ENCODE data around the gene PDC.
"Not testable (repeated sequence)": the region's sequence is repeated elsewhere in the genome, so short reads cannot be mapped to it uniquely, and the experiment has no call there.

Gene PDC

GRCh38 chr1:186465491-186465890, 4.6 kb upstream of the PDC start:
- DNase-seq, result not testable (repeated sequence)

DNA sequence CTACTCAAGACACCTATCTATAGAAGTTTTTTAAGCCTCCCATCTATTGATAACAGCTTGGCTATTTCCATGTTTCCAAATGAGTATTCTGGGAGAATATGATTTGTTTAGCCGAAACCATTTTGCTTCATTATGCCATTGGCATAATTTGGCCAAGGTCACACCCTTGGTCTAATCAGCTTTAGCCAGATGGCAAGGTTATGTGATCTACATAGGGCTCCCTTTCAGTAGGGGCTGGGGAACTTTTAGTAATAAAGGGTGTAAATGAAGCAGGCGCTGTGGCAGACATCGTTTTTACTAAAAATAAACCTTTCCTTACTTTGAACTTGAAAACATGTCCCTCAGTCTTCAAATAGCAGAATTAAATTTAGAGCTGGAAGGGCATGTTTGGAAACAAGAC, 3.0 kb upstream of the PDC start:
- DNase-seq, result no peak

DNA sequence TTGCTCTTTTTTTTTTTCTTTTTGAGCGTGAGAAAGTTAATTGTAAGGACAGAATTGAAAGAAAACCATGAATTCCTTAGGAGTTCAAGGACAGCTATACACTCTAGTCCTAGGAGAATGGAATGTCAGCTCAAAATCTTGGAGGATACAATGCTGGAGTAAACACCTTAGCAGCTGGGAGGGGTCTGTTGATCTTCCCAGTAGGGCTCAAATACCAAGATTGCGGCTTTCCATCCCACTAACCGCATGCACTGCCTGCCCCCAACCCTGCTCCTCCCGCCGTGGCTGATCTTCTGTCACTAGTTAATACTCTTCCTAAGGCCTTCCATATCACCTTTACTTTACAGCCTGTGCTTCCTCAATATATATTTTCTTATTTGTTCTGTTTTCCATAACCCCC, 2.6 kb upstream of the PDC start:
- no peak for DNase-seq

DNA sequence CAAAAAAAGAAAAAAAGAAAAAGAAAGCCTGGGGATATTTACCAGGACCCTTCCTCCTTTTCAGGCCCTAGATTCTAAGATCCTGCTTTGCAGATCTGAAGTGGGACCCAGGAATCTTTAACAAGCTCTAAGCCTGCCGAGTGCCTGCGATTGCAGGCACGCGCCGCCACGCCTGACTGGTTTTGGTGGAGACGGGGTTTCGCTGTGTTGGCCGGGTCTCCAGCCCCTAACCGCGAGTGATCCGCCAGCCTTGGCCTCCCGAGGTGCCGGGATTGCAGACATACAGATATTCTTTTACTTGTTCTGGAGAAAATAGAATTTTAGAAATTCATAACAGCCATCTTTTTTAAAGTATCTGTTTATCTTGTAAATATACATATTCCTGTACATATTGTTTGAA, 1.8 kb downstream of the PDC start:
- DNase-seq, result not testable (repeated sequence)

- no peak for DNase-seq
These were observed 4.1 kb downstream of the PDC start for GRCh38 chr1:186456729-186457255.

DNA sequence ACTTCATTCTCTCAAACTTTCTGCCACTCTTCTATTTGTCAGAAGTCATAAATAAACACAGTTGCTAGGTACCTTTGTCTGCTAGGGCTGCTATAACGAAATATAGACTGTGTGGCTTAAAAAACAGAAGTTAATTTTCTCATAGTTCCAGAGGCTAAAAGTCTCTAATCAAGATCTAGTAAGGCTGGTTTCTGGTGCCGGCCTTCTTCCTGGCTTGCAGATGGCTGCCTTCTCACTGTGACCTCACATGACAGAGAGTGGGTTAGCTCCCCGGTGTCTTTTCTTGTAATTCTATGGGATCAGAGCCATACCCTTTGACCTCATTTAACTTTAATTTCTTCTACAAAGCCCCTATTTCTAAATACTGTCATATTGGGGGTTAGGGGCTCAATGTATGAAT, 5.9 kb downstream of the PDC start:
- DNase-seq, result no peak

GRCh38 chr1:186446152-186446551, 14.8 kb downstream of the PDC start:
- DNase-seq, result no peak

GRCh38 chr1:186443638-186444037, 17.3 kb downstream of the PDC start:
- DNase-seq, result no peak

GRCh38 chr1:186442651-186443375, 18.1 kb downstream of the PDC start:
- DNase-seq, result peak; percentile 17

- no peak for DNase-seq
These were observed 20.3 kb downstream of the PDC start for GRCh38 chr1:186440584-186440983.

DNA sequence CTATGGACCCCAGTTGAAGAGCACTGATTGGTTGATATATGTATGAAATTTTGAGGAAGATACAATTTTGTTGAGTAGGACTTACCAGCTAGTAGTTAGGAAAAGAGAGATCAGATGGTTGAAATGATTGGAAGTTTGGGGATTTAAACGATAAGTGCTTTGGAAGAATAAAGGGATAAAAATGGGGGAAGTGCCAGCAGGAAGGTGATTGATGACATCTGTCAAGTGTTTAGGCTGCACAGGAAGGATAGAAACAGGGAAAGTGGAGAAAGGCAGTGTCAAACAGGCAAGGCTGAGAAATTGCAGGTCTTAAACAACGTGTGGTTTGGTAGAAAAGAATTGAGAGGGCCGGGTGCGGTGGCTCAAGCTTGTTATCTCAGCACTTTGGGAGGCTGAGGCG, 22.3 kb downstream of the PDC start:
- no peak for DNase-seq

GRCh38 chr1:186435336-186435735, 25.6 kb downstream of the PDC start:
- DNase-seq, result no peak

- DNase-seq, result no peak
These were observed 31.9 kb downstream of the PDC start for GRCh38 chr1:186429017-186429416.

DNA sequence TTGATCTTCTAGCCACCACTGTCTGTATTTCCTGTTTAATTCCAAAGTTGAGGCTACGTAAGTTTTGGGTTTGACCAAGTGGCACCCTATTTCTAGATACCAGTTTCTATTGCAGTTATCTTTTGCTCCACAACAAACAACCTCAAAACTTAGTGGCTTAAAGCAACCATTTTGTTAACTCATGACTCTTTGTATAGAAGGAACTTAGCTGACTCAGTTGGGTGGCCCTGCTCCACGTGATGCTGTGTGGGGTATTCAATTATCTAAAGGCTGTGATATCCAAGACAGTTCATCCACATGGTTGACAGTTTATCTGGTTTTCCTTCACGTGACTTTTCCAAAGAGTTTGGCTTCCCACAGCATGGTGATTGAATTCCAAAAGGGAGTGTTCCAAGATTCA, 34.8 kb downstream of the PDC start:
- DNase-seq, result no peak

DNA sequence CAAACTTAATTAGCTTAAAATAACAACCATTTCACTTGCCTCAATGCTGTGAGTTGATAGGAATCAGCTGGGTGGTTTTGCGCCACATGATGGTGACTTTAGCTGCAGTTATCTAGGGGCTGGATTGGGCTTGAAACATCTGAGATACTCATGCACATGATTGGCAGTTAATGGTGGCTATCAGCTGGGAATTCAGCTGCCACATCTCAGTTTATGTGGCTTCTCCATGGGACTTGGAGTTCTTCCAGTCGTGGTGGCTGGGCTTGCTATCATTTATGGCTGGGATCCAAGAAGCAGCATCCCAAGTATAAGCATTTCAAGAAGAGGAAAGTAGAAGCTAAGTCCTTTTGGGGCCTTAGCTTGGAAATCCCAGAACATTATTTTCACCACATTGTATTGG, 36.4 kb downstream of the PDC start:
- no peak for DNase-seq

DNA sequence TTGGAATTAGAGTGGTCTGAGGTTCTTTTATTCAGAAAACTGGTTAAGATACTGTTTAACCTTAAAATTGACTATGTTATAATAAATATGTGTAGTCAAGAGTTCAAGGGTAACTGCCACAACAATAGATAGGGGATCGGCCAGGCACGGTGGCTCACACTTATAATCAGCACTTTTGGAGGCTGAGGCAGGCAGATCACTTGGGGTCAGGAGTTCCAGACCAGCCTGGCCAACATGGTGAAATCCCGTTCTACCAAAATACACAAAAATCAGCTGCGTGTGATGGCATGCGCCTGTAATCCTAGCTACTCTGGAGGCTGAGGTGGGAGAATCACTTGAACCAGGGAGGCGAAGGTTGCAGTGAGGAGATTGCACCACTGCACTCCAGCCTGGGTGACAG, 39.5 kb downstream of the PDC start:
- DNase-seq, result no peak

- no peak for DNase-seq
These were observed 40.0 kb downstream of the PDC start for GRCh38 chr1:186420923-186421322.

GRCh38 chr1:186420311-186420710, 40.6 kb downstream of the PDC start:
- no peak for DNase-seq

- DNase-seq, result peak; percentile 33
These were observed 42.4 kb downstream of the PDC start for GRCh38 chr1:186418503-186418902.

DNA sequence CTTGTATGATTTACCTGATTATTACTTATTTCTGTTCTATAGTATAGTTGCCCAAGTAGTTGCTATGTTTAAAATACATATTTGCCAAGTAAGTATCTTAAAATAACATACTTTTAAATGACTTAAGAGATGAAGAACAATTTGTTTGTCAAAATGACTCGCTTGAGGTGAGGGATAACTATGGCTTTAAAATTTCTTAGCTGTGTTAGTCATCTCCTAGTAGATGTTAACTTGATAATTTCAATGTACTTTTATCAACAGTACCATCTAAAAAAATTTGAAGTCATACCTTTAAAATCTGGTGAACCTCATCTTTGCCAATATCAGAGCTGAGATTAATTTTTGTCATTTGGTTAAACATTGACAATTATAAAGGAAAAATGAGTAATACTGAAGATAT, 47.6 kb downstream of the PDC start:
- no peak for DNase-seq

DNA sequence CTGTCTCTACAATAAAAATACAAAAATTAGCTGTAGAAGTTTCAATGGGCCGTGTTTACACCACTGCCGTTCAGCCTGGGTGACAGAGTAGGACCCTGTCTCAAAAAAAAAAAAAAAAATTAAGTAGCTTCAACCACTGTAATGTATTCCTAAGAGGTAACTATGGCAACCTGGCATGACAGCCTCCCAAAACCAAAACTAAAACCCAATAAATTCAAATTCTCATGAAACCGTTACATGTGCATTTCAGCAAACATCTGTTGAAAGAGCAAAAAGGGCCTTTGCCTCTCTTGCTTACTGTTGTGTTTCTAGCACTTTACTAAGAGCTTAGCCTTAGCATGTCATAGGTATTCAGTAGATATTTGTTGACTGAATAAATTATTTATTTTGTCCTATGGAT, 51.8 kb downstream of the PDC start:
- DNase-seq, result no peak

GRCh38 chr1:186404454-186405051, 56.4 kb downstream of the PDC start:
- peak; percentile 11 for DNase-seq

DNA sequence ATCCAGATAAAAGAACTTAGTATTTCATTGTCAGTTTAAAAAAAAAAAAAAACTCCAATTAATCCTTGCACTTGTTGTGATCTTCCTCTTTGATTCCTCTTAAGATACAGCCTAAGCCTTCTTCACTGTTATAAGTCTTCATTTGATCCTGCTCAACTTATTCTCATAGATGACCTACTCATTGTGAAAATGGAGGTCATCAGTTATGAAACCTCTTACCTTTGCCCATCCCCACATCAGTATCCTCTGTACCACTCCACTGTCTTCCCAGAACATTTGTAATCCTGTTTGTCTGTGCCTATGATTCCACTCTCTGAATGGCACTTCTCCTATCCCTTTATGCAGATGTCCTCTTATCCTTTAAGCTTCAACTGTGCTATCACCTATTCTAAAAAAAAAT, 57.3 kb downstream of the PDC start:
- no peak for DNase-seq

GRCh38 chr1:186401446-186401845, 59.5 kb downstream of the PDC start:
- DNase-seq, result not testable (repeated sequence)
